Tibial nerve (tissue), 4 donors: ENCODE data around the gene TRAF6.

Experiments used
- EP300 ChIP-seq, 2 donors: sonication (generic); formaldehyde crosslinking; IDR thresholded peaks; one replicate each; pipeline ENCODE4 v1.6.1; 2017; ENCODE audit warnings: antibody characterized with exemption in 2 of 2, mild to moderate bottlenecking in 1 of 2
- POLR2A ChIP-seq, 2 donors: fragments of 450-650 bp; IDR thresholded peaks; one replicate each; pipeline ENCODE4 v1.6.1; 2017; ENCODE audit warnings: antibody characterized with exemption in 2 of 2, mild to moderate bottlenecking in 2 of 2, moderate library complexity in 2 of 2
- TF ChIP-seq, protein P1 (sequence below), 5 experiments: fragments of 200-600 bp in 3 of 5; fragments of 450-650 bp in 2 of 5; sonication (generic) in 3 of 5; IDR thresholded peaks; one replicate each; pipeline ENCODE4 v1.5.1; 2016 to 2019; ENCODE audit warnings: antibody characterized with exemption in 5 of 5, mild to moderate bottlenecking in 3 of 5, moderate library complexity in 2 of 5

DNA sequence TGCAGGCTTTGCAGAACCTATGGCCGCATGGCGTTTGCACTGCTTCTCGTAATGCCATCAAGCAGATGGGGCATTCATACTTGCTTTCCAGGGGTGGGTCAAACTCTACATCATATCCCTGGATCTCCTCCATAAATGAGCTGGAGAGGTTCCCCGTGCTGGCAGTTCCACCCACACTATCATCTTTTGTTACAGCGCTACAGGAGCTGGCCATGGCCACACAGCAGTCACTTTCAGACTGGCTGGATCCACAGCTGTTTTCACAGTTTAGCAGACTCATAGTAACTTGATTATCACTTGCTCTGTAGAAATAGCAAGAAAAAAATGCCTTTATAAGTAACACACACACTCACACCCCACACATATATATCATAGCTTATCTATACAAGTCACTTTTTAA lies 8.8 kb downstream of the TRAF6 start:
- TF ChIP-seq POLR2A (IDR thresholded peaks at IDR 0.05) (no peak), EP300 (IDR thresholded peaks at IDR 0.05) (no peak)
- TF ChIP-seq, protein P1, sequence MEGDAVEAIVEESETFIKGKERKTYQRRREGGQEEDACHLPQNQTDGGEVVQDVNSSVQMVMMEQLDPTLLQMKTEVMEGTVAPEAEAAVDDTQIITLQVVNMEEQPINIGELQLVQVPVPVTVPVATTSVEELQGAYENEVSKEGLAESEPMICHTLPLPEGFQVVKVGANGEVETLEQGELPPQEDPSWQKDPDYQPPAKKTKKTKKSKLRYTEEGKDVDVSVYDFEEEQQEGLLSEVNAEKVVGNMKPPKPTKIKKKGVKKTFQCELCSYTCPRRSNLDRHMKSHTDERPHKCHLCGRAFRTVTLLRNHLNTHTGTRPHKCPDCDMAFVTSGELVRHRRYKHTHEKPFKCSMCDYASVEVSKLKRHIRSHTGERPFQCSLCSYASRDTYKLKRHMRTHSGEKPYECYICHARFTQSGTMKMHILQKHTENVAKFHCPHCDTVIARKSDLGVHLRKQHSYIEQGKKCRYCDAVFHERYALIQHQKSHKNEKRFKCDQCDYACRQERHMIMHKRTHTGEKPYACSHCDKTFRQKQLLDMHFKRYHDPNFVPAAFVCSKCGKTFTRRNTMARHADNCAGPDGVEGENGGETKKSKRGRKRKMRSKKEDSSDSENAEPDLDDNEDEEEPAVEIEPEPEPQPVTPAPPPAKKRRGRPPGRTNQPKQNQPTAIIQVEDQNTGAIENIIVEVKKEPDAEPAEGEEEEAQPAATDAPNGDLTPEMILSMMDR (IDR thresholded peaks at IDR 0.05): no peak
